PFSK-1 (cell line): ENCODE results near the gene ABI3BP.

Experiments used
- FOXP2 ChIP-seq: optimal IDR thresholded peaks from 2 replicates; pipeline ENCODE3; 2011; ENCODE audit warnings: borderline replicate concordance, control low read depth, inconsistent platforms; ENCODE audit not compliant: insufficient read depth; ENCODE audit errors: extremely low read length, extremely low read depth
- POLR2AphosphoS5 ChIP-seq: IDR thresholded peaks from 2 replicates; pipeline ENCODE4 v1.6.1; 2012; ENCODE audit warnings: low read depth, mild to moderate bottlenecking, control low read depth, low read length, moderate library complexity
- REST ChIP-seq, 2 experiments: IDR thresholded peaks; 2 replicates each; pipeline versions ENCODE4 v1.6.1 to v1.8.0; 2011 to 2012; ENCODE audit warnings: low read depth in 2 of 2, low read length in 2 of 2, control low read depth in 1 of 2, inconsistent platforms in 1 of 2, mild to moderate bottlenecking in 1 of 2, moderate library complexity in 1 of 2; ENCODE audit not compliant: insufficient read depth in 1 of 2
- SIN3A ChIP-seq: IDR thresholded peaks from 2 replicates; pipeline ENCODE4 v1.6.1; 2012; ENCODE audit warnings: mild to moderate bottlenecking, low read length, moderate library complexity, borderline replicate concordance; ENCODE audit not compliant: insufficient read depth
- TAF1 ChIP-seq: IDR thresholded peaks from 2 replicates; pipeline ENCODE4 v1.6.1; 2012; ENCODE audit warnings: low read length, control low read depth, borderline replicate concordance; ENCODE audit not compliant: insufficient read depth

Gene ABI3BP

GRCh38 chr3:100717063-100717462 lies 276.2 kb downstream of the ABI3BP start:
- TF ChIP-seq REST (IDR thresholded peaks at IDR 0.05; ENCODE audit: insufficient read depth in 1 of 2, low read depth in 2 of 2, low read length in 2 of 2) (no peak), TAF1 (no peak), SIN3A (no peak), POLR2AphosphoS5 (no peak), FOXP2 (no peak)

- TF ChIP-seq REST (IDR thresholded peaks at IDR 0.05; ENCODE audit: insufficient read depth in 1 of 2, low read depth in 2 of 2, low read length in 2 of 2) (no peak), TAF1 (no peak), POLR2AphosphoS5 (no peak), SIN3A (no peak), FOXP2 (no peak)
Observed at GRCh38 chr3:100715176-100715575, 278.0 kb downstream of the ABI3BP start.

GRCh38 chr3:100710261-100710968 lies 282.8 kb downstream of the ABI3BP start:
- no peak for TF ChIP-seq REST (IDR thresholded peaks at IDR 0.05; ENCODE audit: insufficient read depth in 1 of 2, low read depth in 2 of 2, low read length in 2 of 2)
- no peak for TF ChIP-seq FOXP2
- TF ChIP-seq POLR2AphosphoS5, result no peak
- no peak for TF ChIP-seq SIN3A
- no peak for TF ChIP-seq TAF1

- TF ChIP-seq POLR2AphosphoS5 (no peak), REST (IDR thresholded peaks at IDR 0.05; ENCODE audit: insufficient read depth in 1 of 2, low read depth in 2 of 2, low read length in 2 of 2) (no peak), TAF1 (no peak), FOXP2 (no peak), SIN3A (no peak)
Observed at GRCh38 chr3:100709842-100710260, 283.4 kb downstream of the ABI3BP start.
